NB4 (cell line): Measurements from ENCODE around the gene HDAC7.

Experiments
- DNase-seq: peaks from one replicate; pipeline ENCODE4 v3.0.0; 2010; ENCODE audit warnings: low read depth
- H3K4me3 ChIP-seq: one replicate; pipeline ENCODE4 v1.5.1; 2011; ENCODE audit warnings: mild to moderate bottlenecking, low read depth, low read length, moderate library complexity
- CTCF ChIP-seq: IDR thresholded peaks from one replicate; pipeline ENCODE4 v1.5.1; 2012; ENCODE audit warnings: low read depth, low read length
- MAX ChIP-seq: IDR thresholded peaks from 2 replicates; pipeline ENCODE4 v1.6.1; 2011; ENCODE audit warnings: low read depth, low read length
- MYC ChIP-seq: IDR thresholded peaks from 2 replicates; pipeline ENCODE4 v1.6.1; 2011; ENCODE audit warnings: low read depth, low read length
- POLR2A ChIP-seq: IDR thresholded peaks from 2 replicates; pipeline ENCODE4 v1.6.1; 2011; ENCODE audit warnings: mild to moderate bottlenecking; ENCODE audit not compliant: insufficient read length; ENCODE audit errors: extremely low read depth

HDAC7 gene

GRCh38 chr12:47841501-47841900 lies 21.8 kb upstream of the HDAC7 start:
- H3K4me3 ChIP-seq: no peak overlapping the region
- DNase-seq: no peak
- TF ChIP-seq POLR2A (no peak), CTCF (no peak), MAX (no peak), MYC (no peak)

GRCh38 chr12:47840571-47840970 lies 20.9 kb upstream of the HDAC7 start:
- H3K4me3 ChIP-seq: no peak overlapping the region
- no peak for DNase-seq
- TF ChIP-seq CTCF: no peak
- TF ChIP-seq MAX: no peak
- TF ChIP-seq MYC: no peak
- TF ChIP-seq POLR2A: no peak

GRCh38 chr12:47839214-47839876 lies 19.6 kb upstream of the HDAC7 start:
- no peak overlapping the region for H3K4me3 ChIP-seq
- TF ChIP-seq MAX (no peak), POLR2A (no peak), CTCF (no peak), MYC (no peak)
- no peak for DNase-seq

DNA sequence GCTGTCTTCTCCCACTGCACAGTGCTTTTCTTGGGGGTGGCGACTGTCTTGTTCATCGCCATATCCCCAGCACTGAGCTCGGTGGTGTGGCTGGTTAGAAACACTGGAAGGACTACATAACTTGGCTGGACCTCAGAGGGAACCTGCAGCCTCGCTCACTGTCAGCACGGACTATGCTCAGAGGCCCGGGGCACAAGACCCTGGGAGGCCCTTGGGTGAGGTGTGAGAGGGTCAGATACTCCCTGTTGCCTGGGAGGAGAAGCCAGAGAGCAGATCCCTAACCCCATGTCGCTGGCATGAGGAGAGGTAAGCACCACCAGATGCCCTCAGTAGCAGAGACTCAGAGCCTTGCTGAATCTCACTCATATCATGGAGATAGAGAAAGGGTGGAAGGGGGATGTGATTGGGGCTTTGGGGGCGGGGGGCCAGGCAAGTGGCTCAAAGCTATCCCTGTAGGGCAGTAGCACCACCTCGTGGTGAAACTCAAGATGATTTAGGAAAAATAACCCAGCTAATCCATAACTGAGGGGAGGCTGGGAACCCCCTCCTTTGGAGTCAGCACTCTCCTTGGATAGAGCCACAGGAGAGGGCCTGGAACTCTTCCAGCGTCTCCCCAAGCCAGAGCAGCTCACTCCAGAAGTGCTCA lies 18.7 kb upstream of the HDAC7 start:
- DNase-seq: peak; percentile 64
- TF ChIP-seq POLR2A (no peak), MYC (no peak), CTCF (peak; percentile 20), MAX (no peak)
- no peak overlapping the region for H3K4me3 ChIP-seq

DNA sequence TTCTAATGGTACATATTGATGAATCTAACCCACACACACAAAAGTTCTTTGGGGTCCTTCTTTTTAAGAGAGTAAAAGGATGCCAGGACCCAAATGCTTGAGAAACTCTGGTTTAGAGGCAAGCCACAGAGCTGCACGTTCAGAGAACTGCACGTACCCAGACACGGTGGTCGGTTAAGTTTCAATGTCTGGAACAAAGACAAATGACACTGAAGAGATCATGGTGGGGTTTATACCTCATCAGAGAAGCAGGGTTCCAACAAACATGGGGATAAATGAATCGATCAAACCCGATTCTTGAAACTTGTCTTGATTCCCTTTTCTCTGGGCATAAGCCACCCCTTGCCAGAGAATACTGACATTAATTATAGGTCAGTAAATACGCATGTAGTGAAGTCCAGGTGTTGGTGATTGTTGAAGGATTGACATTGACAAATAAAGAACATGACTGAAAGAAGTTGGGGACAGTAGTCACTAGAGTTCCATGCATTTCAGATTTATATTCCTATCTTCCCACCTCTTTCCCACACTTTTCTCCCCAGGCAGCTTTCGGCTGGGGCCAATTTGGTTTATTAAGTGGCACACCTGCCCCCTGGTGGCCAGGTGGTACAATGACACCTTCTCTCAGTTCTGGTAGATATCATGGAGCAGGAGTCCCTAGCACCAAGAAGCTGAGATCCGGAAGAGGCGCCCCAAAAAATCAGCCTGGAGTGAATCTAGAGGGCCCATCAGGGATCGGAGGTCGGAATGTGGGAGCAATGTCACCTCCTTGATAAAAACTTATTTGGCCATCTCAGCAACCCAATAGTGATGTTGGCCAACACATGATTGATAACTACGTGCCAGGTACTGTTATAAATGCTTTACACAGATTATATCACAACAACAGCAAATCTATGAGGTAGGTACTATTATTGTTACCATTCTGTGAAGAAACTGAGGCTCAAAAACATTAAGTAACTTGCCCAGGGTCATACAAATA lies 17.8 kb upstream of the HDAC7 start:
- no peak overlapping the region for H3K4me3 ChIP-seq
- no peak for TF ChIP-seq POLR2A
- TF ChIP-seq CTCF: peak; percentile 90
- peak; percentile 73 for DNase-seq
